HG02852 (cell line): ENCODE results near the gene ESPN.

Source experiments
- ATAC-seq: cut with Tn5 transposase; IDR thresholded peaks from one replicate; pipeline ENCODE4 v1.9.1; 2021; ENCODE audit warnings: mild to moderate bottlenecking, moderate library complexity; ENCODE audit not compliant: unreplicated experiment

ESPN gene

DNA sequence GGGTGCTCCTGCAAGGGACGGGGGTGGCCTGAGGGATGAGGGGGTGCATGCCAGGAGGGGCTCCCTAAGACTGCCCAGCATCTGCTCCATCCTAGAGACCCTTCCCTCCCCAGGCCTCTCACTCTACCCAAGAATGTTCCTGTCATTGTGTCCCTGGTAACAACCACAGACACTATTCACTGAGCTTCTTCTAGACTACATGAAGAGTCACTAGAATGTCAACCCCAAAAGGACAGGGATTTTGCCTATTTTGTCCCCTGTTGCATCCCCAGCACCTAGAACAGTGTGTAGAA, 38.5 kb downstream of the ESPN start:
- ATAC-seq, result no peak

DNA sequence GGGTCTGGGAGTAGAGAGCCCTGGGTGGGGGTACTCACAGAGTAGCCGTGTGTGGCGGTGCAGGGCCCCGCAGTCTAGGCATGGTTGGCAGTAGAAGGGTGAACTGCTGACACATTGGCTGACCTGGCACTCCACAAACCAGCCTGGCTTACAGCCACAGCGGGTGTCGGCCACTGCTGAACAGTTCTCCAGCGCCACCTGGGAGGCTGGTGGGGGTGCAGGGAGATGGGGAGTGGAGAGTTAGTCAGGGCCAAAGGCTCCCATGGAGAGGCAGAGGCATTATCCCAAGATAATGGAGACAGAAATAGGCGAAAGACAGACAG, 39.9 kb downstream of the ESPN start:
- ATAC-seq, result no peak

DNA sequence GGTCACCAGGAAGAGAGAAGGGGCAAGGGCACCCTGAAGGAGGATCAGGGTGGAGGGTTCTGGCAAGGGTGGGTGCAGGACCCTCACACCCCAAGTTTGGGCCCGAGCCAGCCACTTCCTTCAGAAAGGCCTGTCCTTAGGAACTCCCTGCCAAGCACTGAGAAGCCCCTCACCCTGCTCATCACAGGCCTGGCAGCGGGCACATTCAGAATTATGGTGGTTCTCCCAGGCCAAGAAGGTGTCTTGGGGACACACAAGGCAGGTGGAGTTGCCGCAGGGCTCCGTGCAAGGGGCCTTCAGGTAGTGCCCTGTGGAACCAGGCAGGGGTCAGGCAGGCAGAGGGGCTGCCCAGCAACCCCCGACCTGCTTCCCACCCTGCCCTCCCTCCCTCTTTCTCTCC, 40.3 kb downstream of the ESPN start:
- ATAC-seq, result no peak

DNA sequence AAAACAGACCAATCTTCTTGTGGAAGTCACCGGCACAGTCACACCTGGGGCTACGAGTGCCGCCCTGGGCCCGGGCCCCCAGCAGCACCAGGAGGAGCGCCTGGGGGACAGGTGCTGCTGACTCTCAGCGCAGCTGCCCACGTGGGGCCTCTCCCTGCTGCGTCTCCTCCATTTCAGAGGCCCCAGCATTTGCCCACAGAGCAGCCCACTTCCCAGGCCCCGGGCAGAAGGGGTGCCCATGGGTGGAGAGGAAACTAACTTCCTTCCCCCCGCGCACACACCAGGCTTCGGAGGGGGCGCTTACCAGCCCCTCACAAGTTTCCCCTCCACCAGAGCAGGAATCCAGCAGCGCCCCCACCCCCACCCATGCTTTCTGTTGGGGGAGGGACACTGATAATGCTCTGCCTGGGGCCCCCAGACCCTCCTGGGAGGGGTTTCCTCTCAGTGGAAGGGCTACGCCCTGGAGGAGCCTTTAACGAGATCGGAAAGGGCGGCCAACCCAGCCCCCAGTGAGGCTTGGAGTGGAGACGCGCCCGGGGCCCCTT, 41.0 kb downstream of the ESPN start:
- no peak for ATAC-seq

GRCh38 chr1:6466023-6466422, 41.4 kb downstream of the ESPN start, which contains the start of gene TNFRSF25:
Gene TNFRSF25 (minus strand): TSS chr1:6466173. CDS start chr1:6466107, 66 bp downstream.
- no peak for ATAC-seq

- ATAC-seq, result no peak
These were observed 42.2 kb downstream of the ESPN start for GRCh38 chr1:6466751-6467150.

- no peak for ATAC-seq
These were observed 42.6 kb downstream of the ESPN start for GRCh38 chr1:6467224-6467623.

GRCh38 chr1:6467744-6468688, 43.4 kb downstream of the ESPN start:
- ATAC-seq, result no peak

- ATAC-seq, result no peak
These were observed 44.3 kb downstream of the ESPN start for GRCh38 chr1:6468729-6469461.

GRCh38 chr1:6470132-6471085, 45.8 kb downstream of the ESPN start:
- no peak for ATAC-seq

DNA sequence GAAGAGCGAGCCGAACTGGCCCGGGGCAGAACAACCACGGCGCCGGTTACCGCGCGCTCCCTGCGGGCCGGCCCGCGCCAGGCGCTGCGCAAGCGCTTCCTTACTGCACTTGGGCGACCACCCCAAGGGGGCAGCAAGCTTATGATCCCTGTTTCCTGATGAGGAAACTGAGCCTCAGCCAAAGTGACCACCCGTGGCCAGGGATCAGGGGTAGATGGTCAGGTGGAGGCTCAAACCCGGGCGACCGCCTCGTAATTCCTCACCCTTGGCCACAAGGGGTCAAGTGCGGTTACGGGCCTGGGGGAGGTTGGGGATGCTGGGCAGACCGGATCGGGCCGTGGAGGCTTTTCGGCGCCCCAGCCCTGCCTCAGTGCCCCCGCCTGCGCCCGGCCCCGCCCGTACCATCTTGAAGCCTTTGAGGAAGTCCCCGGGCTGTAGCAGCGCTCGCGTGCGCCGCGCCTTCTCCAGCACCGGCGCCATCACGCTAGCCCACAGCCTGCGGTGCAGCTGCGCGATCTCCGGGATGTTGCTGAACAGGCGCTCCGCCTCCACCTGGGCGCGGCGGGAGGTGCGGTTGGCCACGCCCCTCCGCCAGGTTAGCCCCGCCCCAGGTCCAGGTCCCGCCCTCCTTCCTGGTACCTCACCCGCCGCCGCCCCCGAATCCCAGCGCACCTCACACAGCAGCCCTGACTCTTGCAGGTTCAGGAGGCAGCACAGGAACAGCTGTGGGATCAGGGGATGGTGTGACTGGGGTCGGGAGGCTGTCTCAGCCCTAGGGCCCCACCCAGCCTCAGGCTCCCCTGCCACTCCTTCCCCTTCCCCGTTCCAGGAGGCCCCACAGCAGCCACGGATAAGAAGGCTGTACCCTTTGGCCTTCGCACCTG, 46.8 kb downstream of the ESPN start:
- ATAC-seq, result no peak

DNA sequence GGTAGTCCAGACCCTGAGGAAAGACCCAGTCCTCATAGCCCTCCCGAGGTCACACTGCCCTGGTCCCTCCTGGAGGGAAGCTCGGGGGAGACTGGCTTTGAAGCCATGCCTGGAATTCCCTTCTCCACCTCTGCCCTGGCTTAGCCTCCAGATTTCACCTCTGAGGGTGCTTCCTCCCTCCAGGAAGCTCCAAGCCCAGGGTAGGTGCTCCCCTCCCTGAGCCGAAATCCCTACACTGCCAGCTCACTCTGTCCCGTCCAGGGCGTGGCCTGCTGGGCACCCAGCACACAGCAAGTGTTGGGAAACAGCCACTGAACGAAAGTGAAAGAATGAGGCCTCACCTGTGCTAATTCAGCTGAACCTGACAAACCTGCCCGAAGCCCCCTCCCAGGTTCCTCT, 47.4 kb downstream of the ESPN start:
- ATAC-seq, result no peak

DNA sequence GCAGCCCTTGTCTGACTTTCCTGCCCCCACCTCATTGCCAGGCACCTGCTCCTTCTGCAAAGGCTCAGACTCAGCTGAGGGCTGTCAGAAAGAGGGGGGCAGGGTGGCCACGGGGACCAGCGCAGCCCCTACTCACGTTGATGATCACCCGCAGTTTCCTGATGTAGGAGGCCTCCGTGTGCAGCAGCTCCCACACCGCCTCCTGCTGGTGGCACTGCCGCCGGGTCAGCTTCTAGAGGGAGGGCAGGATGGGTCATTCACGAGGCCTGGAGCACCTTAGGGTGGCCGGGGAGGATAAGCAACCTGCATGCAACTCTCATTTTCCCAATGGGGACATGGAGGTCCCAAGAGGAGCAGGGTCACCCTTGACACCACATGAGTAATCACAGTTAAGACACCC, 47.8 kb downstream of the ESPN start:
- ATAC-seq, result no peak

DNA sequence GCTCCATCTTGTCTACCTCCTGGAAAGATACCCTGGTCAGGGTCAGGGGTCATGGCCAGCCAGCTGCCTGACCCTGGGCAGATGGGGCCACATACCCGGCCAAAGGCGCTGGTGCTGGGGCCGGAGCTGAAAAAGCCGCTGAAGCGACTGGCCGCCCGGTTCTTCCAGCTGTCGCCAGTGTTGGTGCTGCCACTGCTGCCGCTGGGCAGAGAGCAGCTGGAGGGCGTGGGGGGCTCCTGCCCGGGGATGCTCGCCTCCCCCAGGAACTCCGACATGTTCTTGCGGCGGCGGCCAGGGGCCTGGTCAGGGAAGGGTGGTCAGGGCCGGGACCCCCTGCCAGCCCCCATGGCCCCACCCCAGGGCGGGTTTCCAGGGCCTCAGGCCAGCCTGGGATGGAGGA, 48.6 kb downstream of the ESPN start:
- no peak for ATAC-seq

DNA sequence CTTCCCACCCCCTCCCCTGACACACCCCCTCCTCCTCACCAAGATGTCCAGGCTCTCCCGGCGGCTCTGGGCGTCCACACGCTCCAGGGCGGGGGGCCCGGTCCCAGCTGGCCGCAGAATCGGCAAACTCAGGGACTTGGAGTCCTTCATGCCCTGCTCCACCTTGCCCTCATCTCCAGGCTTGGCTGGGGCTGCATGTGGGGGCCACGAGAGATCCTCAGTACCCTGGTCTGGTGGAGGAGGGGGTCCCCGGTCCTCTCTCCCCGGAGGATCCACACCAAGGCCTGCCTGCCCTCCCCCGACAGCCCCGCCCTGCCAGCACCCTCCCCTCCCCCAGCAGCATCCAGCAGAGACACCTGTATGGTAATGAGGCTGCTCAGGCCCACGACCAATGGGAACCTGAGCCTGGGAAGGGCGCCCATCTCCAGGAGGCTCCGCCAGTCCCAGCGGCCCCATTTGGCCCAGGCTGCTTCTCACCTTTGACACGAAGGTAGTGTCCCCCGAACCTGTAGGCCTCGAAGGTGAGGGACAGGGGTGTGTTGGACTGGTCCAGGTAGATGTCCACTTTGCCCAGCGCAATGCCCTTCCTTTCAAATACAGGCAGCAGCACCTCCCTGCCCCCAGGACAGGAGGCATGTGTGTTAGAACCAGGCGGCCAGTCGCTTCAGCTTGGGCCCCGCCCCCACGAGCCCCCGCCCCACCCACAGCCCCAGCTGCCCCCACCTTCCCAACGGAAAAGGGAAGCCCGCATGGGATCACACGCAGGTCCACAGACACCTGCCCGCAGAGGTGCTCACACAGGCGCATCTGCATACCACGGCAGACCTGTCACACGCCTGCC, 49.6 kb downstream of the ESPN start:
- no peak for ATAC-seq

GRCh38 chr1:6474815-6475282, 50.3 kb downstream of the ESPN start:
- no peak for ATAC-seq

DNA sequence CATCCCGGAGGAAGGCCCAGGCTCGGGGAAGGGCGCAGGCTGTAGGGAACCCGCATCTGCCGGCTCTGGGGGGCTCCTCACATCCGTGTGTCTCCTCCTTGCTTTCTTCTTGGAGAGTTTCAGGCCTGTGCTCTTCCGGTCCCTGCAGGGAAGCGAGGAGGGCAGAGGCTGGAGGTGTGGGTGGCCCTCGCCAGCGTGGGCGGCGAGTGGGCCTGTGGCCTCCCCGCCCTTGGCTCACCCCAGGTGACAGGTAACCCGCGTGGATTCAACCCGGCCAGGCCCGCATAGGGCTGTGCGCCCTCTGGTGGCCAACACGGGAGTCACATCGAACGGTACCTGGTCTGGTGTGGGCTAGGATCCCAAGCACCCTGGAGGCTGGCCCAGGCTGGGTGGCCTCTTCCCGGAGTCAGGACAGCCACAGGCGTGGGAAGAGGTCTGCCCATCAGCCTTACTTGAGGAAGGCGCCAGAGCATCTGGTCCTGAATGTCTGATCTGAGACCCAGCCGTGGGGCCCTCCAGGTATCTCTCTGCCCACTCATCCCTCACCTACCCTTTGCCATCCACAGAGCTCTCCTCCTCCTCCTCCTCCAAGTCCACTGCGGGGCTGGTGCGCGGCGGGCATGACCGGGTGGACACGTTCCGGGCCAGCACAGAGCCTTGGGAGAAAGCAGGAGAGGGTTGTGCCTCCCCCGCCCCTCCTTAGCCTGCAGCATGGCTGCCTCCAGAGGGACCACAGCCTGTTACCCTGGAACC, 51.0 kb downstream of the ESPN start:
- ATAC-seq, result no peak

DNA sequence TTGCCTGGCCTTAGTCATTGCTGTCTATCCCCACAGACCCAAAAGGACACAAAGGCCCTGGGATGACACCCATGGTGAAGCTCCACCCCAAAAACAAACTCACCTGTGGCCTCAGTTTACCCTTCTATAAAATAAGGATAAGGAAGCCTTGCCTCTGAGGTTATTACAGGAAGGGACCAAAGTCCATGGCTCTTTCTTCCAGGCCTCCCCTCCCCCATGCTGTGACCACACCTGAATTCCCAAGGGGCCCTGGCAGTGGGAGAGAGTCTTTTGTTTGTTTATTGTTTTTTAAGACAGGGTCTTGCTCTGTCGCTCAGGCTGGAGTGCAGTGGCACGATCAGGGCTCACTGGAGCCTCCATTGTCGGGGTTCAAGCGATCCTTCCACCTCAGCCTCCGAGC, 51.9 kb downstream of the ESPN start:
- no peak for ATAC-seq
